ENCODE data around the gene RAG2. TPM values are rescaled to one million over a fixed set of nuclear protein-coding genes. Genes with fewer than 3 reads are reported as not detected.
"Not testable (repeated sequence)": the region's sequence is repeated elsewhere in the genome, so short reads cannot be mapped to it uniquely, and the experiment has no call there.

RAG2 gene
- total RNA-seq, 1 experiment from 2014 or later = not detected

DNA sequence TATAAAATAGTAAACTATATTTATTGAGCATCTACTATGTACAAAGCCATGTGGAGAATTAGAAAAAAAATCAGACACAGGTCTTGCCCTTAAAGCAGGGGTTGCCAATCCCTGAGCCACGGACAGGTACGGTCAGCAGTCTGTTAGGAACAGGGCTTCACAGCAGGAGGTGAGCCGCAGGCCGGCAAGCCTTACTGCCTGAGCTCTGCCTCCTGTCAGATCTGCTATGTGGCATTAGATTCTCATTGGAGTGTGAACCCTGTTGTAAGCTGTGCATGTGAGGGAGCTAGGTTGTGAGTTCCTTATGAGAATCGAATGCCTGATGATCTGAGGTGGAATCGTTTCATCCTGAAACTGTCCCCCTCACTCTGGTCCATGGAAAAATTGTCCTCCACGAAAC is 2.1 kb upstream of the RAG2 start:
- no peak for DNase-seq (ENCODE audit: low read depth)

DNA sequence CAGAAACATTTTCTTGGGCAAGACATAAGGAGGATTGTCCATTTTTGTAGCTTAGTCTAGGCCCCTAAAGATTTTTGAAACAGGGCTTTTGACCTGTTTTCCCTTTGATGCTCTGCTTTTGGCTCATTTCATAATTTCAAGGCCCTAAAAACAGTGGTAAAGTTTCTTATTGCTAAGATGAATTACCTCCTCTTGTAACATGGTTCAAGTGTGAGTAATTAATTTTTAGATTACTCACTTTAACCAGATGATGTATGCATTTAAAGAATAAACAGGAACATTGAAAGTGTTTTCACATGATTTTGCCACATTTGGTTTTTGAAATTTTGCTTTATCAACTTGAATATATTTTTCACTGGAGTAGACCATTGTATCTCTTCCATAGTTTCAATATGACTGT is 1.2 kb downstream of the RAG2 start:
- no peak for DNase-seq (ENCODE audit: low read depth)

DNA sequence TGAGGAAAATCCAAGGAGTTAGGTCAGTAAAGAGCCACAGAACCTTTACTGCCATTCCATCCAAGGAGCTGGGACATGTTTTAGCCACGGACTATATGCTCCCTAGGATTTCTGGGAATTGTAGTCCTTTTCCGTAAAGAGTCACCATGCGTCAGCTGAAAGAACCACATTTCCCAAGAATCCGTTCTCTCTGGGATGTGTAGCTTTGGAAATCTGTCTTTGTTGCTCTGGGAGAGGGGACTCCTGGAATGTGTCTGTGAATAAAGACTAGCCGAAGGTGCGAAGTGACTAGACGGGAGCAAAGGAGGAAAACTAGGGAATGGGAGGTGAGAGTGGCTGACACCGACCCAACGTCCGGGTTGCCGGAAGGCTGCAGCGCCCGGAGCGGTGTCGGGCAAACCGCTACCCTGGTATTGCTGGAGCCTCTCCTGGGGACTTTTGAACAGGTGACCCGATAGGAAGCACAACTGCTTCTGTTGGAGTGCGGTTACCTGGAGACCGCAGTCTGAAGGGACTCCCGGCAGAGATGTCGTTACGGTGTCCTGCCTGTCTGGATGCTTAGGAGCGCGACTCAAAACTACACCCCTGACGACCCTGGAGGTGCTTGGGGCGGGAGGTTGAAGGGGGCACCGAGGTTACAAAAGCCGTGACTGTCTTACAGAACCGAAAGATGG is 3.6 kb downstream of the RAG2 start, which contains the start of gene IFTAP:
Gene IFTAP (plus strand): TSS at position 187 of the 674 bp plus-strand sequence. CDS start 15,602 bp downstream, outside the sequence.
- DNase-seq (ENCODE audit: low read depth) = peak; percentile 92

DNA sequence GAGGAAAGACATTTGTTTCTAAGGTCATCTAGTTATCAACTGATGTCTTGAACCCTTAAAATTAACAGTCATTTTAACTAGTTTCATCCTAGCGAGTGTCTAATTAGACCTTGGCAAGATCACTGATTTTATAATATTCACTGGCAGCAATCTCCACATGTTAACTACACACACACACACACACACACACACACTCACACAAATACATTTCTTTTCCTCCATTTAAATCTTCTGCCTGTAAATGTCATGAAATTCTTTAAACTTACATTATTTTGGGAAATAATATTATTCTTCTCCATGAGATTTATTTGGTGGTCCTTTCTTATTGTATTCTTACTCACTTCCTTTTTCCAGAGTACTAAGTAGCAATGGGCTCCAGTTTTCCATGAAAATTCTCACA is 6.6 kb downstream of the RAG2 start:
- no peak for DNase-seq (ENCODE audit: low read depth)

DNA sequence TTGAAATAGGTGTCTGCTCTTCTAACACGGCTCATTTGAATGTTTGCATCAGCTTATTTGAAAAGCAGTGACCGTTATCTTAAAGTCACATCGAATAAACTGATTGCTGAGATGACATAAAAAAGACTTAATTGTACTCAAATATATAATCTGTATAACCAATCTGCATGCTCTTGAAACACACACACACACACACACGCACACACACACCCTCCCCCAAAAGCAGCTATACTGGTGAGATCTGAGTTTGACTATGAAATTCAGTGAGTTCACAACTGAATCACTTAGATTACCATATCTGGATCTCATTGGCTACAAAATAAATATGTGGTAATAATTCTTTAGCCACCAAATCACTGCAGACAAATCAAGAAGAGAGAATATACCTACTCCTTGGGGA is 7.5 kb downstream of the RAG2 start:
- DNase-seq (ENCODE audit: low read depth) = no peak

DNA sequence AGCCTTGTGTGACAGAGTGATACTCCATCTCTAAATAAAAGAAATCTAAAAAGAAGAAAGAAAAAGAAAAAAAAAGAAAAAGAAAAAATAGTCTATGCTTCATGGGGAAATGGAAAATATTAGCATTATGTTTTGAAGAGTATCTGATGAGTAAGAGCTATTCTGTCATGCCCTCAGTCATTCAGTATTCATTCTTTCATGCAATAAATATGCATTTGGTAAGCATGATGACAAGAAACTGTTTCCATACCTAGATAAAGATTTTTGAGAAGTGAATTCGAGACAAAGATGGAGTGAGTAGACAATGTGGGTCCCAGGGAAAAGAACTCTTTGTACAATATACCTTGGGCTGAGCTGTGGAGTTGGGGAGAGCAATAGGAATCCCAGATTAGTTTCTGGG is 9.9 kb downstream of the RAG2 start:
- DNase-seq (ENCODE audit: low read depth) = no peak

DNA sequence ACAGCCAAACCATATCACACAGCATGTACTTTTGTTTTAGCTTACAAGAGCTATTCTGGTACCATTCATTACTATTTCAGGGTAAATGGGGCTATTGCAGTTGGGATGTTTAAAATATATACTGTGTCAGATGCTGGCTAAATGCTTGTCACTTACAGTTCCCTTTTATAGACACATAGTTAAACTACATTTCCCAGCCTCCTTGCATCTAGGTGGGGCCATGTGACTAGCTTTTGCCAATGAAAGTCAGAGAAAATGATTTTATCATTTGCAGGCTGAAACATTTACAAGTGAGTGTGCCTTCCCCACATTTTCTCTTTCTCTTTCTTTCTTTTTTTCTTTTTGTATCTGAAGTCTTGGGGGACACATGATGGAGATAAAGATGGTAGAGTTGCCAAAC is 11.5 kb downstream of the RAG2 start:
- DNase-seq (ENCODE audit: low read depth) = no peak

DNA sequence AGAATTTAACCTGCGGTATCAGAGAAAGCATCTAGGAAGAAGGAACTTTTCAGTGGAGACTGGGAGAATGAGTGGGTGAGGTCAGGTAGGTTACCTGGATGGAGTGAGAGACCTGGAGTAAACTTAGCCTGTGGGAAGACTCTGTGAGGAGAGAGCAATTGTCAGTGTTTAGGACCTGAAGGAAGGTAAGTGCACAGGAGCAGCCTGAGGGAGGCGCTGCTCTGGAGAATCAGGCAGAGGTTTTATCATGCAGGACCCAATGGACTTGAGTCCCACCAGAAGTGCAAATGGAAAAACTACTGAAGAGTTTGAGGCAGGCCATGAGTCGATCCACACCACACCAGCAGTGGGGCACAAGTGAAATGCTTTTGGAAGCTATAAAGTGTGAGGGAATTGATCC is 14.4 kb downstream of the RAG2 start:
- DNase-seq (ENCODE audit: low read depth) = no peak

DNA sequence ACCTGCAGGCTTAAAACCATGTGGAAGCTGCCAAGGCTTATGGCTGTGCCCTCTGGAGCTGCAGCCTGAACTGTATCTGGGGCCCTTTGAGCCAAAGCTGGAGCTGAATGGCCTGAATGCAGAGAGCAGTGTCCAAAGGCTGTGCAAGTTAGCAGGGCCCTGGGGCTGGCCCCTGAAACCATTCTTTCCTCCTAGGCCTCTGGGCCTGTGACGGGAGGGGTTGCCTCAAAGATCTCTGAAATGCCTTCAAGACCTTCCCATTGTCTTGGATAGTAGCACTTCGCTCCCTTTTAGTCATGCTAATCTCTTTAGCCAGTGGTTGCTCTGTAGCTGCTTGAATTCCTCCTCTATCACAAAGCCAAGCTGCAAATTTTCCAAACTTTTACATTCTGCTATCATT is 16.5 kb downstream of the RAG2 start:
- DNase-seq (ENCODE audit: low read depth) = no peak

DNA sequence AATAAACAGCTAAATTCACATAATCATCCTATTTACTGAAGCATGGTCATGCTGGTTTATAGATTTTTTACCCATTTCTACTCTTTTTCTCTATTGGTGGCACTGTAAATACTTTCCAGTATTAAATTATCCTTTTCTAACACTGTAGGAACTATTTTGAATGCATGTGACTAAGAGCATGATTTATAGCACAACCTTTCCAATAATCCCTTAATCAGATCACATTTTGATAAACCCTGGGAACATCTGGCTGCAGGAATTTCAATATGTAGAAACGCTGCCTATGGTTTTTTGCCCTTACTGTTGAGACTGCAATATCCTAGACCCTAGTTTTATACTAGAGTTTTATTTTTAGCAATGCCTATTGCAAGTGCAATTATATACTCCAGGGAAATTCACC is 19.6 kb downstream of the RAG2 start:
- DNase-seq (ENCODE audit: low read depth) = no peak

DNA sequence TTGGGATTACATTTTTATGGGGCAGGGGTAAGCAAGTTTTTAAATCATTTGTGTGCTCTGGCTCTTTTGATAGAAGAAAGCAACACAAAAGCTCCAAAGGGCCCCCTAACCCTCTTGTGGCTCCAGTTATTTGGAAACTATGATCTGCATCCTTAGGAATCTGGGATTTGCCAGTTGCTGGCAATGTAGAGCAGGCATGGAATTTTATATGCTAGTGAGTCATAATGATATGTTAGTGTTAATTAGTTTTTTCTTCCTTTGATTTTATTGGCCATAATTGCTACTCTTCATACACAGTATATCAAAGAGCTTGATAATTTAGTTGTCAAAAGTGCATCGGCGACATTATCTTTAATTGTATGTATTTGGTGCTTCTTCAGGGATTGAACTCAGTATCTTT is 20.2 kb downstream of the RAG2 start:
- peak; percentile 38 for DNase-seq (ENCODE audit: low read depth)

DNA sequence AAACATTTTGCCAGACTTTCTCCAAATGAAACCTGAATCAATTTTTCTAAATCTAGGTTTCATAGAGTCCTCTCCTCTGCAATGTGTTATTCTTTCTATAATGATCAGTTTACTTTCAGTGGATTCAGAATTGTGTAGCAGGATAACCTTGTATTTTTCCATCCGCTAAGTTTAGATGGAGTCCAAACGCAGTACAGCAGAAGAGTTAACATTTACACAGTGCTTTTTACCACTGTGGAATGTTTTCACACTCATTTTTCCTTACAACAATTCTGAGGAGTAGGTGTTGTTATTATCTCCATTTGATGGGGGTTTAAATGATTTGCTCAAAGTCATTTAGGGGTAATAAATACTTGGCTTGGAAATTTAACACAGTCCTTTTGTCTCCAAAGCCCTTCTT is 20.7 kb downstream of the RAG2 start:
- DNase-seq (ENCODE audit: low read depth) = no peak

DNA sequence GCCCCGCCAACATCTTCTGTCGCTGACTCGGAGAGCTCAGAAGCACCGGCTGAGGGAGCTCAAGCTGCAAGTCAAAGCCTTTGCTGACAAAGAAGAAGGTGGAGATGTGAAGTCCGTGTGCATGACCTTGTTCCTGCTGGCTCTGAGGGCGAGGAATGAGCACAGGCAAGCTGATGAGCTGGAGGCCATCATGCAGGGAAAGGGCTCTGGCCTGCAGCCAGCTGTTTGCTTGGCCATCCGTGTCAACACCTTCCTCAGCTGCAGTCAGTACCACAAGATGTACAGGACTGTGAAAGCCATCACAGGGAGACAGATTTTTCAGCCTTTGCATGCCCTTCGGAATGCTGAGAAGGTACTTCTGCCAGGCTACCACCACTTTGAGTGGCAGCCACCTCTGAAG is 23.6 kb downstream of the RAG2 start:
- DNase-seq (ENCODE audit: low read depth) = no peak

DNA sequence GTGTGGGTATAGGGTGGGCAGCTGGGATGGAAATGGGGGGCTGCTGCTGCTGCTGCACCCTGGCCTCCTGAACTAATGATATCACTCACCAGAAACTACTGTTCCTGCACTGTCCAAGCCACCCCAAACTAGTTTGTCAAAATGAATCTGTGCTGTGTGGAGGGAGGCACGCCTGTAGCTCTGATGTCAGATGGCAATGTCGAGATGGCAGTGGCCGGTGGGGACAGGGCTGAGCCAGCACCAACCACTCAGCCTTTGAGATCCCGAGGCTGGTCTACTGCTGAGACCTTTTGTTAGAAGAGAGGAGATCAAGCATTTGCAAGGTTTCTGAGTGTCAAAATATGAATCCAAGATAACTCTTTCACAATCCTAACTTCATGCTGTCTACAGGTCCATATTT is 28.9 kb downstream of the RAG2 start:
- DNase-seq (ENCODE audit: low read depth) = no peak

DNA sequence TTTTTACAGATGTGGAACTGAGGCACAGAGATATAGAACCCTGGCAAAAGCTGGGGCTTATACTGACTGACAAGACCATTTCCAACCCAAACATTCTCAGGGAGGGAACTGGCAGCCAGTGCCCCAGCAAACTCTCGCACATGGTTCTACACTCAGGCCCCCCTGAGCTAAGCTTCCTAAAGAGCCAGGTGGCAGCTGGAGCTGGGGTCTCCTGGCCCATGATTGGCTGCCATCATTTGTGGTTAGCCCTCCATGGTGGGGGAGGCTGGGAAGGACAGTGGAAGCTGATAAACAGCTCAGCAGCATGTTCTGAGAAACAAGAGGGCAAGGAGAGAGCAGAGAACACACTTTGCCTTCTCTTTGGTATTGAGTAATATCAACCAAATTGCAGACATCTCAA is 30.3 kb downstream of the RAG2 start, which contains the start of gene RAG1:
Gene RAG1 (plus strand): TSS at position 314 of the 400 bp plus-strand sequence. CDS start 5,298 bp downstream, outside the sequence.
- no peak for DNase-seq (ENCODE audit: low read depth)

DNA sequence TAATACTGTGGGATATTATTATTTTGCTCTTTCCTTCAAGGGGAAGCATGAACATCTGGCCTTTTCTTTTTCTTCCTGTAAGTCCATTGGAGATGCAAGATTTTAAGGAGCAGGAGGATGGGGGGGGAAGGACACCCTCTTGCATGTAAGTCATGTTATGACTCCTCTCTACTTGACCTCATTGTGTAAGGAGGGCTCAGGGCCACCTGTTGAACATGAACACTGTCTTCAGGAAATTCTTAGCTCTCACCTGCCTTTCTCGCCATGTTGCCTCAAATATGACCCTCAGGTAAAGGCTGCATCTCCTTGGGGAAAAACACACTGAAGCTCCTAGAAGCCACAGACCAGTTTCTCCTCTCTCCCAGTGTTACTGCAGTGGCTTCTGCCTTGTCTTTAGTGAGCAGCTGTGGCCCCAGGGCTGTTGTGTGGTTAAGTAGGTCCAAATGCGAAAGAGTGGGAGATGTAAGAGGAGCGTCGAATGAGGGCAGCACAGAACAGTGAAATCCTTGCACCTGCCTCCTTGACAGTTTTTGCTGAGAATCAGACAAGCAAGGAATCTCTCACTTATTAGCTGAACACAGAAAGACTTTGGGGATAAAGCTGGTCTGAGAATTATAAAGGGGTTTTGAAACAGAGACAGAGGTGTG is 31.5 kb downstream of the RAG2 start:
- DNase-seq (ENCODE audit: low read depth) = no peak

DNA sequence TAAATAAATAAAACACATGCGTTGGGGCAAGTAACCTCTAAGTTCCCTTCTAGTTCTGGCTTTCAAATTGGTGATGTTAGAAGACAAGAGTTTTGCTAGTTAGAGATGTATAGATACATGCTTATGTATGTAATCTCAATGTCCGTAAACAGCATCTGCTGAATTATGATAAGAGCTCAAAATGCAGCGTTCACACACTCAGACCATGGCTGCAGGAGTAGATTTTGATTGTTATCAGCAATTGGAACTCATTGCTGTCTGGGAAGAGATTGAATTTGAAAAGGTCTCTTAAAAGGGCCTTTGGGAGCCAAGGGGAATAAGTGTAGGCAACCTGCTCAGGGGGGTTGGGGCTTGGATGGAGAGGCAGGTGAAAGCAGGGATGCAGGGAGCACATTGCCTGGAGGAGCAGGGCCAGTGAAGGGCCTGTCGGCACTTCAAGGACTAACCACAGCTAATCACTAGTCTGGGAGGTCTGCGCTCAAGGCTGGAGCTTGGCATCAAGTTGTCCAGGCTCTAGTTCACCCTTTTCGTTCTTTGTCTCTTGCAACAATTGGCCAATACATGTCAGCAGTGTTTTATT is 32.9 kb downstream of the RAG2 start:
- DNase-seq (ENCODE audit: low read depth) = no peak

DNA sequence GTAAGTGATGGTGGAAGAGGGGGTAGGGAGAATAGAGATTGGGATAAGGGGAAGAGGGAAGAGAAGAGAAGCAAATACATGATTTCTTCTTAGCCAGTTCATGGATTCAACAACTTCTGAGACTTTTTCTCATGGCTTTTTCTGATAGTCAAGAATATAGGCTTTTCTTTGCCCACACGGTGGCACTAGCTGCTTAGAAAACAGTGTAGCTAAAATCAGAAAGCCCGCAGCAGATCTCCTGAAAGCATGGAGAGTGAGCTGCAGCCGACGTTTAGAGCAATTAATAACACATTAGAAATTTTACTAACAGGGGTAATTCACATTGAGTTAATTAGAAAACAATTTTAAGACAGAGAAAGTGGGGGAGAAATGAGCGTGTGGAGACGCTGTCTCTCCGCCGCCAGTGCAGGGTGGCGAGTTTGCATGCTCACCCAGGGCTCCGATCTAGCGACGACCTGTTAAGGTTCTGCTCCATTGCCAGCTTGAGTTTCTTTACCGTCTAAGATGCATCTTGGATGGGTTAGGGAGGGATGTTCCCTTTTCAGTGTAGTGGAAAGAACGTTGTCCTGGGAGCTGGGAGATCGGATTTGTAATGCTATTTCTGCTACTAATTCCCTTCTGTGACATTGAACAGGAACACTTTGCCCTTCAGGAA is 33.5 kb downstream of the RAG2 start:
- peak; percentile 63 for DNase-seq (ENCODE audit: low read depth)

DNA sequence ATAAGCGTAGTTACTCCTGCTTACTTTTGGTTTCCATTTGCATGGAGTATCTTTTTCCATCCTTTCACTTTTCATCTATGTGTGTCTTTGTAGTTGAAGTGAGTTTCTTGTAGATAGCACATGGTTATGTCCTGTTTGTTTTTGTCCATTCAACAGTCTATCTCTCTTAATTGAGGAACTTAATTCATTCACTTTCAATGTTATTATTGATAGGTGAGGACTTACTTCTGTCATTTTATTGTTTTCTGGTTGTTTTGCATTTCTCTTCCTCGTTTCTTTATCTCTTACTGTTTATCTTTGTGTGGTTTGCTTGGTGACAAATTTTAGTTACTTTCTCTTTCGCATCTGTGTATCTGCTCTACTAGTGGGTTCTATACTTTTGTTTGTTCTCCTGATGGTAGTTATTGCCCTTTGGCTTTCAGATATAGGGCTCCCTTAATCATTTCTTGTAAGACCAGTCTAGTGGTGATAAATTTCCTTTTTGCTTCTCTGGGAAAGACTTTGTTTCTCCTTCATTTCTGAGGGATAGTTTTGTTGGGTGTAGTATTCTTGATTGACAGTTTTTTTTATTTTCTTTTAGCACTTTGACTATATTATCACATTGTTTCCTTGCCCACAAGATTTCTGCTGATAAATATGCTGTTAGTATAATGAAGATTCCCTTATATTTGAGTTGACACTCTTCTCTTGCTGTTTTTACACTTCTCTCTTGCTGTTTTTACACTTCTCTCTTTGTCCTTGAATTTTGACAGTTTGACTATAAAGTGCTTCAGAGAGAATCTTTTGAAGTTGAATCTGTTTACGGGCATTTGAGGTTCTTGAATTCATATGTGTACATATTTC is 39.2 kb downstream of the RAG2 start:
- no peak for DNase-seq (ENCODE audit: low read depth)

DNA sequence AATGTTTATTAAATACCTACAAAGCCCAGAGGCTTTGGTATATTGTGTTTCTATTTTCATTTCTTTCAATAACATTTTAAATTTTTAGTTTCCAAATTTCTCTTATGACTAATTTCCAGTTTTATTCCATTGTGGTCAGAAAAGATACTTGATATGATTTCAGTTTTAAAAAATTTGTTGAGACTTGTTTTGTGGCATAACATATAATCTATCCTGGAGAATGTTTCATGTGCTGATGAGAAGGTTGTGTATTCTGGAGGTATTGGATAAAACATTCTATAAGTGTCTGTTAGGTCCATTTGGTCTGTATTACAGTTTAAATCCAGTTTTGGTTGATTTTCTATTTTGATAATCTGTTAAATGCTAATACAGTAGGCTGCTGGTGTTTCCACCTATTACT is 40.0 kb downstream of the RAG2 start:
- DNase-seq (ENCODE audit: low read depth) = peak; percentile 9

DNA sequence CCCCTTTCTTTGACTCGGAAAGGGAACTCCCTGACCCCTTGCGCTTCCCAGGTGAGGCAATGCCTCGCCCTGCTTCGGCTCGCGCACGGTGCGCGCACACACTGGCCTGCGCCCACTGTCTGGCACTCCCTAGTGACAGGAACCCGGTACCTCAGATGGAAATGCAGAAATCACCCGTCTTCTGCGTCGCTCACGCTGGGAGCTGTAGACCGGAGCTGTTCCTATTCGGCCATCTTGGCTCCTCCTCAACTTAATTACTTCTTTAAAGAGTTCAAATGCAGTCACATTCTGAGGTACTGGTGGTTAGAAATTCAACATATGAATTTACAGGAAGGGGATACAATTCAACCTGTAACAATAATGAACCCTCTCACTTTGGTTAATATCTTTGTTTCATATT is 40.6 kb downstream of the RAG2 start:
- DNase-seq (ENCODE audit: low read depth) = not testable (repeated sequence)

All from LHCN-M2 (cell line).